ENCODE data around the gene PXDN. TPM values are rescaled to one million over a fixed set of nuclear protein-coding genes. Genes with fewer than 3 reads are reported as not detected.

Gene PXDN
- total RNA-seq, 1 experiment from 2014 or later: 96.1 TPM

DNA sequence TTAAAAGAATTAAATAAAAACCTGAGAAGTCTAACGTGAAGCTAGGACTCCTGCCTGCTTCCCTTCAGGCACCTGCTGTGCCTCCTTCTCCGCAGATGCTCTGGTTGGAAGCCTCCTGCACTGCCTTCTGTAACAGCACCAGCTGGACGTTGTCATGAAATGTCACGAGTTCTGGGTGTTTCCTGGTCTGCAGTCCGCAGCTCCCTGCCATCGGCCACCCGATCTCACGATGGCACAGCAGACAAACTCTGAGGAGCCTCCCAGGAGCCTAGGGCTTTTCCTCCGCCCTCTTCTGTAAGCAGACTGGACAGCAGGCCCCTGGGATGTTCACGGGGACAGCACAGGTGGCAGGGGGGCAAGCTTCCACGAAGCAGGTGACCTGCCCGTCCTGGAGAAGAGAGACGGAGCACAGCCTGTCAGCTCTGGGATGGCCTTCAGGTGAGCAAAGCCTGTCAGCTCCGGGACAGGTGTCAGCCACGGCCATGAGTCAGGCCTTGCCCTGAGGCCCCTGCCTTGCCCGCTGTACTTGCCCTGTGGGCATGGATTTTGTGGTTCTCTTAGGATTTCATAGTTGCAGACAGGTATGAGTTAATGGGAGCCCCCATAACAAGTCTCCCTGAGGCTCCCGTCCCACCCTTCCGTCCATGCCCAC is 110.3 kb downstream of the PXDN start:
- POLR2A ChIA-PET: interaction anchor here (0.6 to 1.8 kb wide), 2 partner anchors 8 to 74 kb away, joined by 3 to 4 read pairs; no protein-coding TSS in a partner anchor
- H3K27me3 Mint-ChIP-seq (ENCODE audit: insufficient read depth, unreplicated experiment): no peaks in the 10 kb centered on the region
- H3K9me3 Mint-ChIP-seq (ENCODE audit: unreplicated experiment): no peaks in the 10 kb centered on the region
- H3K27ac Mint-ChIP-seq (ENCODE audit: low read depth, unreplicated experiment): peak overlapping the region; percentile 7
- H3K36me3 Mint-ChIP-seq (ENCODE audit: insufficient read depth, unreplicated experiment): peaks cover 75% of the 10 kb centered on the region
- H3K4me1 Mint-ChIP-seq (ENCODE audit: insufficient read depth, unreplicated experiment): peaks cover 28% of the 10 kb centered on the region
- CTCF ChIA-PET: interaction anchor here (0.6 to 0.8 kb wide), 4 partner anchors 8 to 185 kb away, joined by 3 to 4 read pairs (median 3); no protein-coding TSS in a partner anchor
- H3K4me3 Mint-ChIP-seq (ENCODE audit: unreplicated experiment): no peak overlapping the region
- TF ChIP-seq CTCF (IDR thresholded peaks at IDR 0.05; ENCODE audit: unreplicated experiment): no peak
- no peak for DNase-seq (ENCODE audit: unreplicated experiment)
- no TSS peak for BruUV-seq (replicated peaks)
- intact Hi-C loops (cut with micrococcal nuclease): no loop called here

GRCh38 chr2:1633092-1633671 is 111.1 kb downstream of the PXDN start:
- ChIA-PET CTCF (interaction anchor here (0.6 to 0.8 kb wide), 3 partner anchors 8 to 101 kb away, joined by 3 to 4 read pairs (median 3); no protein-coding TSS in a partner anchor), POLR2A (interaction anchor here (0.6 to 1.8 kb wide), 2 partner anchors 9 to 31 kb away, joined by 3 to 4 read pairs; no protein-coding TSS in a partner anchor)
- Mint-ChIP-seq H3K36me3 (ENCODE audit: insufficient read depth, unreplicated experiment) (peaks cover 69% of the 10 kb centered on the region), H3K27me3 (ENCODE audit: insufficient read depth, unreplicated experiment) (no peaks in the 10 kb centered on the region), H3K4me1 (ENCODE audit: insufficient read depth, unreplicated experiment) (peaks cover 33% of the 10 kb centered on the region), H3K27ac (ENCODE audit: low read depth, unreplicated experiment) (peak overlapping the region; percentile 7), H3K4me3 (ENCODE audit: unreplicated experiment) (no peak overlapping the region), H3K9me3 (ENCODE audit: unreplicated experiment) (no peaks in the 10 kb centered on the region)
- intact Hi-C loops (cut with micrococcal nuclease): no loop called here
- TF ChIP-seq CTCF (IDR thresholded peaks at IDR 0.05; ENCODE audit: unreplicated experiment): no peak
- BruUV-seq (replicated peaks): no TSS peak
- DNase-seq (ENCODE audit: unreplicated experiment): no peak

GRCh38 chr2:1632510-1632909 is 111.8 kb downstream of the PXDN start:
- Mint-ChIP-seq H3K27ac (ENCODE audit: low read depth, unreplicated experiment) (peak overlapping the region; percentile 83), H3K27me3 (ENCODE audit: insufficient read depth, unreplicated experiment) (no peaks in the 10 kb centered on the region), H3K4me1 (ENCODE audit: insufficient read depth, unreplicated experiment) (peaks cover 33% of the 10 kb centered on the region), H3K36me3 (ENCODE audit: insufficient read depth, unreplicated experiment) (peaks cover 65% of the 10 kb centered on the region), H3K9me3 (ENCODE audit: unreplicated experiment) (no peaks in the 10 kb centered on the region), H3K4me3 (ENCODE audit: unreplicated experiment) (no peak overlapping the region)
- TF ChIP-seq CTCF (IDR thresholded peaks at IDR 0.05; ENCODE audit: unreplicated experiment): no peak
- no TSS peak for BruUV-seq (replicated peaks)
- intact Hi-C loops (cut with micrococcal nuclease): no loop called here
- no peak for DNase-seq (ENCODE audit: unreplicated experiment)
- ChIA-PET CTCF (no interaction called here), POLR2A (interaction anchor here (0.6 kb wide), 1 partner anchor 30 kb away, joined by 3 read pairs; no protein-coding TSS in a partner anchor)

- Mint-ChIP-seq H3K36me3 (ENCODE audit: insufficient read depth, unreplicated experiment) (peaks cover 60% of the 10 kb centered on the region), H3K9me3 (ENCODE audit: unreplicated experiment) (no peaks in the 10 kb centered on the region), H3K27ac (ENCODE audit: low read depth, unreplicated experiment) (peak overlapping the region; percentile 83), H3K4me3 (ENCODE audit: unreplicated experiment) (peak overlapping the region; percentile 55), H3K4me1 (ENCODE audit: insufficient read depth, unreplicated experiment) (peaks cover 33% of the 10 kb centered on the region), H3K27me3 (ENCODE audit: insufficient read depth, unreplicated experiment) (no peaks in the 10 kb centered on the region)
- intact Hi-C loops (cut with micrococcal nuclease): no loop called here
- peak; percentile 76 for DNase-seq (ENCODE audit: unreplicated experiment)
- POLR2A ChIA-PET: interaction anchor here (1.6 kb wide), 1 partner anchor 86 kb away, joined by 3 read pairs; no protein-coding TSS in a partner anchor
- CTCF ChIA-PET: interaction anchor here (0.8 kb wide), 1 partner anchor 86 kb away, joined by 3 read pairs; no protein-coding TSS in a partner anchor
- no peak for TF ChIP-seq CTCF (IDR thresholded peaks at IDR 0.05; ENCODE audit: unreplicated experiment)
- BruUV-seq (replicated peaks): TSS peak; percentile 55
These were observed 112.3 kb downstream of the PXDN start for GRCh38 chr2:1632002-1632348.
